ENCODE data around the gene PLSCR1. TPM values are rescaled to one million over a fixed set of nuclear protein-coding genes. Genes with fewer than 3 reads are reported as not detected.
A peak's percentile ranks its signal among the peaks of the same experiment; 100 is the strongest.

PLSCR1 gene
- total and polyA plus RNA-seq, 4 donors, result 23.5 to 47.8 (median 36.8) TPM

DNA sequence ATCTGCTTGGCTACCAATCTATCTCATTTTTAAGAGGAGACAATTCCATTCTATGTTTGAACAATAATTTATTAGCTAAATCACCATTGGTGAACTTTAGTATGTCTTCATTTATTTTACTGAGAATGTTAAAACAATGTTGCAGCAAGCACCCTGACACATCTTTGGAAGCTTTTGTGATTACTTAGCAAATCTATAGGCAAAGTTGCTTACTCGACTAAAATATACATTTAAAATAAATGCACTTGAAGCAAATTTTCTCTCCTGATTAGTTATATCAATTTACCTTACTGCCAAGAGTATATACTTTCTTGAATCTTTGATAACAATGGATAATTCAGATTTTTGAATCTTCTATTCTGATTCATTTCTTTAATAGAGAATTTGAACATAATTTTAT lies 29.8 kb upstream of the PLSCR1 start:
- Histone ChIP-seq H3K9me3 (ENCODE audit: control insufficient read depth, insufficient read depth, low read length) (no peaks in the 10 kb centered on the region), H3K27me3 (ENCODE audit: control insufficient read depth, insufficient read depth, low read length) (no peaks in the 10 kb centered on the region), H3K27ac (ENCODE audit: low read depth, low read length) (no peak overlapping the region), H3K4me1 (ENCODE audit: control insufficient read depth, insufficient read depth, low read length) (no peaks in the 10 kb centered on the region), H3K36me3 (ENCODE audit: control insufficient read depth, insufficient read depth, low read length) (no peaks in the 10 kb centered on the region), H3K4me3 (ENCODE audit: low read depth, low read length) (no peak overlapping the region)
- no CpG with 5 or more reads among the region's 1 CpG for WGBS (ENCODE audit: insufficient coverage)
- no peak for DNase-seq (ENCODE audit: low read depth in 4 of 6, low spot score in 6 of 6)

DNA sequence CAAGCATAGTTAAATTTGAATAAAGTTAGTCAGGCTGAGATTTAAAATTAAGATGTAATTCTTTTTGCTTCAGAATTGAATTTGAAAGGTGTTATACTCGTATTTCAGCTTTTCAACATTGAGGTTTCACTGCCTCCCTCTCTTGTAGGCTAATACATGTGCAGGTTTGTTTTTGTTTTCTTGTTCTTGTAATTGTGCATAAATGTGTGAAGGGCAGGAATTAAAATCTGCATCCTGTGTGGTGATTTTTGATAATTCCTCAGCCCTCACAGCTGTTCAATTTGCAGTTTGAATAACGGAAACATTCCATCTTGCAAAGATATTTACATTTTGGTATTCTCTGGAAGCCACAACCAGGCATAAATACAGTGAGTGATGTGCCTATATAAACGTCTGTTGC lies 24.9 kb upstream of the PLSCR1 start:
- Histone ChIP-seq H3K9me3 (ENCODE audit: control insufficient read depth, insufficient read depth, low read length) (no peaks in the 10 kb centered on the region), H3K36me3 (ENCODE audit: control insufficient read depth, insufficient read depth, low read length) (no peaks in the 10 kb centered on the region), H3K27ac (ENCODE audit: low read depth, low read length) (no peak overlapping the region), H3K4me1 (ENCODE audit: control insufficient read depth, insufficient read depth, low read length) (no peaks in the 10 kb centered on the region), H3K27me3 (ENCODE audit: control insufficient read depth, insufficient read depth, low read length) (no peaks in the 10 kb centered on the region), H3K4me3 (ENCODE audit: low read depth, low read length) (no peak overlapping the region)
- WGBS (ENCODE audit: insufficient coverage), result no CpG with 5 or more reads among the region's 3 CpGs
- no peak for DNase-seq (ENCODE audit: low read depth in 4 of 6, low spot score in 6 of 6)

DNA sequence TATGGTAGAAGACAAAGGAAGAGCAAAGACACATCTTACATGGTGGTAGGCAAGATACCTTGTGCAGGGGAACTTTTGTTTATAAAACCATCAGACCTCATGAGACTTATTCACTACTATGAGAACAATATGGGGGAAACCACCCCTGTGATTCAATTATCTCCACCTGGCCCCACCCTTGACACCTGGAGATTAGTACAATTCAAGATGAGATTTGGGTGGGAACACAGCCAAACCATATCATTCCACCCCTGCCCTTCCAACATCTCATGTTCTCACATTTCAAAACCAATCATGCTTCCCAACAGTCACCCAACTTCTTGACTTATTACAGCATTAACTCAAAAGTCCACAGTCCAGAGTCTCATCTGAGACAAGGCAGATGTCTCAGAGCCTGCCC lies 21.7 kb upstream of the PLSCR1 start:
- no peaks in the 10 kb centered on the region for H3K36me3 ChIP-seq (ENCODE audit: control insufficient read depth, insufficient read depth, low read length)
- DNase-seq (ENCODE audit: low read depth in 4 of 6, low spot score in 6 of 6), result no peak
- no peak overlapping the region for H3K27ac ChIP-seq (ENCODE audit: low read depth, low read length)
- H3K4me3 ChIP-seq (ENCODE audit: low read depth, low read length), result no peak overlapping the region
- no peaks in the 10 kb centered on the region for H3K9me3 ChIP-seq (ENCODE audit: control insufficient read depth, insufficient read depth, low read length)
- no peaks in the 10 kb centered on the region for H3K4me1 ChIP-seq (ENCODE audit: control insufficient read depth, insufficient read depth, low read length)
- no peaks in the 10 kb centered on the region for H3K27me3 ChIP-seq (ENCODE audit: control insufficient read depth, insufficient read depth, low read length)

DNA sequence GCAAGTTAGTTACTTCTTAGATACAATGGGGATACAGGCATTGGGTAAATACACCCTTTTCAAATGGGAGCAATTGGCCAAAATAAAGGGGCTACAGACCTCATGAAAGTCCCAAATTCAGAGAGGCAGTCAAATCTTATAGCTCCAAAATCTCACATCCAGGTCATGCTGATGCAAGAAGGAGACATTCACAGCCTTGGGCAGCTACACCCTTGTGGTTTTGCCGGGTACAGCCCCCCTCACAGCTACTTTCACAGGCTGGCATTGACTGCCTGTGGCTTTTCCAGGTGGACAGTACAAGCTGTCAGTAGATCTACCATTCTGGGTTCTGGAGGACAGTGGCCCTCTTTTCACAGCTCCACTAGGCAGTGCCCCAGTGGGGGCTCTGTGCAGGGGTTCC lies 17.5 kb upstream of the PLSCR1 start:
- Histone ChIP-seq H3K4me3 (ENCODE audit: low read depth, low read length) (no peak overlapping the region), H3K27ac (ENCODE audit: low read depth, low read length) (no peak overlapping the region), H3K4me1 (ENCODE audit: control insufficient read depth, insufficient read depth, low read length) (no peaks in the 10 kb centered on the region), H3K27me3 (ENCODE audit: control insufficient read depth, insufficient read depth, low read length) (no peaks in the 10 kb centered on the region), H3K36me3 (ENCODE audit: control insufficient read depth, insufficient read depth, low read length) (no peaks in the 10 kb centered on the region), H3K9me3 (ENCODE audit: control insufficient read depth, insufficient read depth, low read length) (no peaks in the 10 kb centered on the region)
- WGBS (ENCODE audit: insufficient coverage), result 100% methylated on average over 1 of the region's 1 CpG
- DNase-seq (ENCODE audit: low read depth in 4 of 6, low spot score in 6 of 6), result no peak

DNA sequence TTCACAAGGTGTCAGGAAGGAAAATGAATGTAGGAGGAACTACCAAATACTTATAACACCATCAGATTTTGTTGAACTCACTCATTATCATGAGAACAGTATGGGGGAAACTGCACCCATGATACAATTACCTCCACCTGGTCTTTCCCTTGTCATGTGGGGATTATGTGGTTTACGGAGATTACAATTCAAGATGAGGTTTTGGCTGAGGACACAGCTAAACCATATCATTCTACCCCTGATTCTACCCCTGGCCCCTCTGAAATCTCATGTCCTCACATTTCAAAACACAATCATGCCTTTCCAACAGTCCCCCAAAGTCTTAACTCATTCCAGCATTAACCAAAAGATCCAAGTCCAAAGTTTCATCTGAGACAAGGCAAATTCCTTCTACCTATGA lies 17.1 kb upstream of the PLSCR1 start:
- H3K27ac ChIP-seq (ENCODE audit: low read depth, low read length), result no peak overlapping the region
- H3K27me3 ChIP-seq (ENCODE audit: control insufficient read depth, insufficient read depth, low read length), result no peaks in the 10 kb centered on the region
- no peaks in the 10 kb centered on the region for H3K9me3 ChIP-seq (ENCODE audit: control insufficient read depth, insufficient read depth, low read length)
- no CpG with 5 or more reads among the region's 1 CpG for WGBS (ENCODE audit: insufficient coverage)
- no peaks in the 10 kb centered on the region for H3K36me3 ChIP-seq (ENCODE audit: control insufficient read depth, insufficient read depth, low read length)
- H3K4me3 ChIP-seq (ENCODE audit: low read depth, low read length), result no peak overlapping the region
- no peaks in the 10 kb centered on the region for H3K4me1 ChIP-seq (ENCODE audit: control insufficient read depth, insufficient read depth, low read length)
- DNase-seq (ENCODE audit: low read depth in 4 of 6, low spot score in 6 of 6), result no peak

DNA sequence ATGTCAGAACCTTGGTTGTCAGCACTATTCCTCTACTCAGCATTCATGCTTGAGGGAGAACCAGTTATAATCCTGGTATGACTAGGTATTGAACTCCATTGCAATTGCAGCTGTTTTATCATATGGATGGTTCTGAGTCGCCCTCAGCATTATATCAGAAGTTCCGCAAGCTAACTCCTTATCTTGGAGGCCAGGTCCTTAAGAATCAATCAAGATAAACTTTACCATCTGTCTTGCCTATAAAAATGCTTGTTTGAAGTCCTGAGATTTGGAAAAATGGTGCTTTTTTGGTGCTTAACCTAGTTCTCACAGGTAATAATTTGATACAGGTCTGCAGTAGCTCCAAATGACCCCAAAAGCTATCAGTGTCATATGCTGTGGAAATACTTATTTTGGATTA lies 16.3 kb upstream of the PLSCR1 start:
- H3K27me3 ChIP-seq (ENCODE audit: control insufficient read depth, insufficient read depth, low read length), result no peaks in the 10 kb centered on the region
- no peak for DNase-seq (ENCODE audit: low read depth in 4 of 6, low spot score in 6 of 6)
- H3K9me3 ChIP-seq (ENCODE audit: control insufficient read depth, insufficient read depth, low read length), result no peaks in the 10 kb centered on the region
- H3K36me3 ChIP-seq (ENCODE audit: control insufficient read depth, insufficient read depth, low read length), result no peaks in the 10 kb centered on the region
- no peak overlapping the region for H3K27ac ChIP-seq (ENCODE audit: low read depth, low read length)
- H3K4me1 ChIP-seq (ENCODE audit: control insufficient read depth, insufficient read depth, low read length), result no peaks in the 10 kb centered on the region
- 92% methylated on average over 2 of the region's 2 CpGs for WGBS (ENCODE audit: insufficient coverage)
- H3K4me3 ChIP-seq (ENCODE audit: low read depth, low read length), result no peak overlapping the region

DNA sequence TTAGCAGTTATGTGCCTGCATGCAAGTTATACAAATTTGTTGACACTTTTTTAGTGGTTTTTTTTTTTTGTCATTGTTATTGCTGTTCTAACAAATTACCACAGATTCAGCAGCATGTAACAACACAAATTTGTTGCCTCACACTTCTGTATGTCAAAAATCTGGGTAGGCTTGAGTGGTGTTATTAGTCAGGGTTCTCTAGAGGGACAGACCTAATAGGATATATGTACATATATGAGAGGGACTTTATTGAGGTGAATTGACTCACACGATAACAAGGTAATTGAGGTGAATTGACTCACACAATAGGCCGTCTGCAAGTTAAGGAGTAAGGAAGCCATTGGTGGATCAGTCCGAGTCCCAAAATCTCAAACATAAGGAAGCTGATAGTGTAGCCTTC lies 15.0 kb upstream of the PLSCR1 start:
- Histone ChIP-seq H3K4me3 (ENCODE audit: low read depth, low read length) (no peak overlapping the region), H3K27ac (ENCODE audit: low read depth, low read length) (no peak overlapping the region), H3K36me3 (ENCODE audit: control insufficient read depth, insufficient read depth, low read length) (no peaks in the 10 kb centered on the region), H3K4me1 (ENCODE audit: control insufficient read depth, insufficient read depth, low read length) (no peaks in the 10 kb centered on the region), H3K9me3 (ENCODE audit: control insufficient read depth, insufficient read depth, low read length) (no peaks in the 10 kb centered on the region), H3K27me3 (ENCODE audit: control insufficient read depth, insufficient read depth, low read length) (no peaks in the 10 kb centered on the region)
- 94% methylated on average over 3 of the region's 3 CpGs for WGBS (ENCODE audit: insufficient coverage)
- DNase-seq (ENCODE audit: low read depth in 4 of 6, low spot score in 6 of 6), result no peak

DNA sequence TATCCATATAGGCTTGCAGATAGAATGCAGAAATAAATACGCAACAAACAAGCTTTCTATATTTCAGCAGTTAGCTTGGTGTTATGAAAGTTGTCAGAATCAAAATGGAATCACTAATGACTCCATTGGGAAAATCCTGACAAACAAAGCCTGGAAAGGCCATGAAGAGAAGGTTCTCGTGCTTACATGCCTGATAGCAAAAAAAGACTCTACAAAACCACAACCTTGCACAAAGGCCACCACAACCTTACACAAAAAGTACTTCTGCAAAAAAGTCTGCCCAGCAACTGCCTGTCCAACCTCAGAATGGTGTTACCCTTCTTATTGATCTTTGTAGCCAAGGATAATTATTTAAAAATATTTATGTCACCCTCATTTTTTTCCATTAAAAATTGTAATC lies 14.4 kb upstream of the PLSCR1 start:
- no peak overlapping the region for H3K4me3 ChIP-seq (ENCODE audit: low read depth, low read length)
- no peaks in the 10 kb centered on the region for H3K9me3 ChIP-seq (ENCODE audit: control insufficient read depth, insufficient read depth, low read length)
- H3K27me3 ChIP-seq (ENCODE audit: control insufficient read depth, insufficient read depth, low read length), result no peaks in the 10 kb centered on the region
- H3K4me1 ChIP-seq (ENCODE audit: control insufficient read depth, insufficient read depth, low read length), result no peaks in the 10 kb centered on the region
- no peaks in the 10 kb centered on the region for H3K36me3 ChIP-seq (ENCODE audit: control insufficient read depth, insufficient read depth, low read length)
- peak in 1 of 6 donors; percentile 12 for DNase-seq (ENCODE audit: low read depth in 4 of 6, low spot score in 6 of 6)
- WGBS (ENCODE audit: insufficient coverage), result 80% methylated on average over 1 of the region's 2 CpGs
- no peak overlapping the region for H3K27ac ChIP-seq (ENCODE audit: low read depth, low read length)

DNA sequence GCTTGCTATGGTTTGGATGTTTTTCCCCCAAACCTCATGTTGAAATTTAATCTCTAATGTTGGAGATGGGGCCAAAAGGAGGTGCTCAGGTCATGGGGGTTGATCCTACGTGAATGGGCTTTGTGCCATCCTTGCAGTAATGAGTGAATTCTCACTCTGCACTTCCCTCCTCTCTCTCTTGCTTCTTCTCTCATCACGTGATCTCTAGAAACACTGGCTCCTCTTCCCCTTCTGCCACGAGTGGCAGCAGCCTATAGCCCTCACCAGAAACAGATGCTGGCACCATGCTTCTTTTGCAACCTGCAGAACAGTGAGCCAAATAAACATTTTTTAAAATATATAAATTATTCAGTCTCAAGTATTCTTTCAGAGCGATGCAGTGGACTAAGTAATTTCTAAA lies 13.3 kb upstream of the PLSCR1 start:
- WGBS (ENCODE audit: insufficient coverage), result 68% methylated on average over 2 of the region's 4 CpGs
- no peak for DNase-seq (ENCODE audit: low read depth in 4 of 6, low spot score in 6 of 6)
- no peaks in the 10 kb centered on the region for H3K9me3 ChIP-seq (ENCODE audit: control insufficient read depth, insufficient read depth, low read length)
- H3K27ac ChIP-seq (ENCODE audit: low read depth, low read length), result no peak overlapping the region
- H3K27me3 ChIP-seq (ENCODE audit: control insufficient read depth, insufficient read depth, low read length), result no peaks in the 10 kb centered on the region
- H3K4me3 ChIP-seq (ENCODE audit: low read depth, low read length), result no peak overlapping the region
- no peaks in the 10 kb centered on the region for H3K36me3 ChIP-seq (ENCODE audit: control insufficient read depth, insufficient read depth, low read length)
- H3K4me1 ChIP-seq (ENCODE audit: control insufficient read depth, insufficient read depth, low read length), result no peaks in the 10 kb centered on the region

DNA sequence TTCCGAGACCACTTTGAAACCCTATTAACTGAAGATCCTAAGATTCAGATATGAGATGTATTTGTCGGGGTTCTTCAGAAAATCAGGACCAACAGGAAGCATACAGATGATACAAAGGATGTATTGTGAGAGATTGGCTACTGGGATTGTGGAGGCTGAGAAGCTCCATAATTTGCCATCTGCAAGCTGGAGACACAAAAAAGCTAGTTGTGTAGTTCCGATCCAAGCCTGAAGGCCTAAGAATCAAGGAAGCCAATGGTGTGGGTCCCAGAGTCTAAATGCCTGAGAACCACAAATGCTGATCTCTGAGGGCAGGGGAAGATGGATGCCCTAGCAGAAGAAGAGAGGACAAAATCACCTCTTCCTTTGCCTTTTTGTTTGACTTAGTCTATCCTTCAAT lies 10.9 kb upstream of the PLSCR1 start:
- Histone ChIP-seq H3K4me3 (ENCODE audit: low read depth, low read length) (no peak overlapping the region), H3K36me3 (ENCODE audit: control insufficient read depth, insufficient read depth, low read length) (no peaks in the 10 kb centered on the region), H3K9me3 (ENCODE audit: control insufficient read depth, insufficient read depth, low read length) (no peaks in the 10 kb centered on the region), H3K27me3 (ENCODE audit: control insufficient read depth, insufficient read depth, low read length) (no peaks in the 10 kb centered on the region), H3K4me1 (ENCODE audit: control insufficient read depth, insufficient read depth, low read length) (no peaks in the 10 kb centered on the region), H3K27ac (ENCODE audit: low read depth, low read length) (no peak overlapping the region)
- no peak for DNase-seq (ENCODE audit: low read depth in 4 of 6, low spot score in 6 of 6)
- WGBS (ENCODE audit: insufficient coverage), result 87% methylated on average over 2 of the region's 3 CpGs
